ENCODE results near the gene HEATR5A. TPM values are rescaled to one million over a fixed set of nuclear protein-coding genes. Genes with fewer than 3 reads are reported as not detected.

The HEATR5A gene
- total and polyA plus RNA-seq, 2 of the 13 experiments (the other 11 are each of a cell fraction or from before 2014, with no cell fraction given), result 36.4 to 105 TPM

DNA sequence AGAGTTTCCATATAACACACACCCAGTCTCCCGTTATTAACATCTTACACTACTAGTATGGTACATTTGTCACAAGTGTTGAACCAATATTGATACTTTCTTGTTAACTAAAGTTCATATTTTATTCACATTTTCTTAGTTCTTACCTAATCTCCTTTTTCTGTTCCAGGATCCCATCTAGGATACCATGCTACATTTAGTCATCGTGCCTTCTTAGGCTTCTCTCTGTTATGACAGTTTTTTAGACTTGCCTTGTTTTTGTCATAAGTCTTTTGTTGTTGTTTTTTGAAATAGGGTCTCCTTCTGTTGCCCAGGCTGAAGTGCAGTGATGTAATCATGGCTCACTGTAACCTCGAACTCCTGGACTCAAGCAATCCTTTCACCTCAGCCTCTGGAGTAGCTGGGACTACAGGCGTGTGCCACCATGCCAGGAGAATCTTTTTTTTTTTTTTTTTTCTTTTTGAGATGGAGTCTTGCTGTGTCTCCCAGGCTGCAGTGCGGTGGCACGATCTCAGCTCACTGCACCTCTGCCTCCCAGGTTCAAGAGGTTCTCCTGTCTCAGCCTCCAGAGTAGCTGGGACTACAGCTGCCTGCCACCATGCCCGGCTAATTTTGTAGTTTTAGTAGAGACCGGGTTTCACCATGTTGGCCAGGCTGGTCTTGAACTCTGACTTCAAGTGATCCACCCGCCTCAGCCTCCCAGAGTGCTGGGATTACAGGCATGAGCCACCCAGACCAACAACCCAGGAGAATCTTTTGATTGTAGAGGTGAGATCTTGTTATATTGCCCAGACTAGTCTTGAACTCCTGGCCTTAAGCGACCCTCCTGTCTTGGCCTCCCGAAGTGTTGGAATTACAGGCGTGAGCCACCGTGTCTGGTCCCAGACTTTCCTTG is 153.7 kb downstream of the HEATR5A start:
- intact Hi-C loops (cut with micrococcal nuclease; ENCODE audit: unreplicated experiment) (loop anchor here (1.0 kb wide), 1 partner anchor 8 kb away; no protein-coding TSS in a partner anchor), in situ Hi-C loops (cut with HindIII; ENCODE audit: extremely low pct_ligation_motif_present, low pct_unique_long_range_greater_than_20kb) (no loop called here)
- Histone ChIP-seq H3K27ac (ENCODE audit: extremely low read length, insufficient read depth, low read length) (peak overlapping the region; percentile 89), H3K4me1 (ENCODE audit: insufficient read depth, low read length) (peaks cover 76% of the 10 kb centered on the region), H3K4me2 (ENCODE audit: low read depth, low read length) (peak overlapping the region; percentile 39; the same call in 1 of the 2 replicates), H3K4me3 (replicated peaks in 1 of 3; ENCODE audit: insufficient read depth in 1 of 3, low read depth in 2 of 3, low read length in 3 of 3) (peak overlapping the region in 1 of 3 experiments; percentile 0; a peak in 1 of 6 replicates), H2AFZ (ENCODE audit: low read length) (no peak overlapping the region), H3K36me3 (replicated peaks in 1 of 2; ENCODE audit: control insufficient read depth in 1 of 2, insufficient read depth in 2 of 2, low read length in 2 of 2) (no peaks in the 10 kb centered on the region), H3K27me3 (ENCODE audit: control insufficient read depth in 1 of 2, insufficient read depth in 2 of 2, low read length in 2 of 2) (no peaks in the 10 kb centered on the region), H4K20me1 (ENCODE audit: insufficient read depth, low read length) (no peaks in the 10 kb centered on the region), H3K9ac (ENCODE audit: insufficient read depth, low read depth, low read length) (peak overlapping the region; percentile 1; the same call in 1 of the 2 replicates), H3K79me2 (ENCODE audit: insufficient read depth, low read length) (no peaks in the 10 kb centered on the region), H3K9me3 (ENCODE audit: low read length) (peaks cover 8% of the 10 kb centered on the region)
- POLR2A ChIA-PET, result interaction anchor here (4.3 to 14.8 kb wide), 2 partner anchors 36 to 59 kb away, joined by 38 to 323 read pairs; partner anchors contain the start of gene HECTD1
- CTCF ChIA-PET (ENCODE audit: low intra/inter-chr PET ratio, low total read pairs), result no interaction called here
- DNase-seq (ENCODE audit: low spot score), result no peak
- no peak for ATAC-seq
- BruUV-seq (replicated peaks), result no TSS peak
- 92% methylated on average over 13 of the region's 13 CpGs for WGBS (ENCODE audit: low lambda C conversion rate)
- FAIRE-seq, result no peak
- TF ChIP-seq, protein P1, sequence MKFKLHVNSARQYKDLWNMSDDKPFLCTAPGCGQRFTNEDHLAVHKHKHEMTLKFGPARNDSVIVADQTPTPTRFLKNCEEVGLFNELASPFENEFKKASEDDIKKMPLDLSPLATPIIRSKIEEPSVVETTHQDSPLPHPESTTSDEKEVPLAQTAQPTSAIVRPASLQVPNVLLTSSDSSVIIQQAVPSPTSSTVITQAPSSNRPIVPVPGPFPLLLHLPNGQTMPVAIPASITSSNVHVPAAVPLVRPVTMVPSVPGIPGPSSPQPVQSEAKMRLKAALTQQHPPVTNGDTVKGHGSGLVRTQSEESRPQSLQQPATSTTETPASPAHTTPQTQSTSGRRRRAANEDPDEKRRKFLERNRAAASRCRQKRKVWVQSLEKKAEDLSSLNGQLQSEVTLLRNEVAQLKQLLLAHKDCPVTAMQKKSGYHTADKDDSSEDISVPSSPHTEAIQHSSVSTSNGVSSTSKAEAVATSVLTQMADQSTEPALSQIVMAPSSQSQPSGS (CRISPR knock-in tag; IDR thresholded peaks at IDR 0.05), result peak; percentile 30; the same call in 1 of the 2 replicates
- TF ChIP-seq ZNF350 (CRISPR knock-in tag; IDR thresholded peaks at IDR 0.05; ENCODE audit: borderline replicate concordance, low read depth) (peak; percentile 28; the same call in 1 of the 2 replicates), ZNF713 (CRISPR knock-in tag; IDR thresholded peaks at IDR 0.05) (no peak), FOXO1 (CRISPR knock-in tag; IDR thresholded peaks at IDR 0.05) (peak; percentile 6; the same call in 1 of the 2 replicates), RBM22 (optimal IDR thresholded peaks at IDR 0.05; ENCODE audit: low read length) (no peak), YEATS2 (CRISPR knock-in tag; IDR thresholded peaks at IDR 0.05; ENCODE audit: borderline replicate concordance) (0 out of 2 replicates have a peak, but pooled peaks have one; percentile 0), ZNF788 (CRISPR knock-in tag; IDR thresholded peaks at IDR 0.05; ENCODE audit: borderline replicate concordance) (peak; percentile 47; the same call in 1 of the 2 replicates), ZNF781 (CRISPR knock-in tag; IDR thresholded peaks at IDR 0.05; ENCODE audit: borderline replicate concordance, not compliant biosample characterization) (peak; percentile 9), PITX1 (CRISPR knock-in tag; IDR thresholded peaks at IDR 0.05) (peak; percentile 34; the same call in 1 of the 2 replicates)
- TF ChIP-seq, protein P2, sequence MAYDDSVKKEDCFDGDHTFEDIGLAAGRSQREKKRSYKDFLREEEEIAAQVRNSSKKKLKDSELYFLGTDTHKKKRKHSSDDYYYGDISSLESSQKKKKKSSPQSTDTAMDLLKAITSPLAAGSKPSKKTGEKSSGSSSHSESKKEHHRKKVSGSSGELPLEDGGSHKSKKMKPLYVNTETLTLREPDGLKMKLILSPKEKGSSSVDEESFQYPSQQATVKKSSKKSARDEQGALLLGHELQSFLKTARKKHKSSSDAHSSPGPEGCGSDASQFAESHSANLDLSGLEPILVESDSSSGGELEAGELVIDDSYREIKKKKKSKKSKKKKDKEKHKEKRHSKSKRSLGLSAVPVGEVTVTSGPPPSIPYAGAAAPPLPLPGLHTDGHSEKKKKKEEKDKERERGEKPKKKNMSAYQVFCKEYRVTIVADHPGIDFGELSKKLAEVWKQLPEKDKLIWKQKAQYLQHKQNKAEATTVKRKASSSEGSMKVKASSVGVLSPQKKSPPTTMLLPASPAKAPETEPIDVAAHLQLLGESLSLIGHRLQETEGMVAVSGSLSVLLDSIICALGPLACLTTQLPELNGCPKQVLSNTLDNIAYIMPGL (CRISPR knock-in tag; IDR thresholded peaks at IDR 0.05; ENCODE audit: borderline replicate concordance in 1 of 2, low read depth in 1 of 2), result peak in 1 of 2 experiments; percentile 7; a peak in 1 of 4 replicates
- TF ChIP-seq, protein P3, sequence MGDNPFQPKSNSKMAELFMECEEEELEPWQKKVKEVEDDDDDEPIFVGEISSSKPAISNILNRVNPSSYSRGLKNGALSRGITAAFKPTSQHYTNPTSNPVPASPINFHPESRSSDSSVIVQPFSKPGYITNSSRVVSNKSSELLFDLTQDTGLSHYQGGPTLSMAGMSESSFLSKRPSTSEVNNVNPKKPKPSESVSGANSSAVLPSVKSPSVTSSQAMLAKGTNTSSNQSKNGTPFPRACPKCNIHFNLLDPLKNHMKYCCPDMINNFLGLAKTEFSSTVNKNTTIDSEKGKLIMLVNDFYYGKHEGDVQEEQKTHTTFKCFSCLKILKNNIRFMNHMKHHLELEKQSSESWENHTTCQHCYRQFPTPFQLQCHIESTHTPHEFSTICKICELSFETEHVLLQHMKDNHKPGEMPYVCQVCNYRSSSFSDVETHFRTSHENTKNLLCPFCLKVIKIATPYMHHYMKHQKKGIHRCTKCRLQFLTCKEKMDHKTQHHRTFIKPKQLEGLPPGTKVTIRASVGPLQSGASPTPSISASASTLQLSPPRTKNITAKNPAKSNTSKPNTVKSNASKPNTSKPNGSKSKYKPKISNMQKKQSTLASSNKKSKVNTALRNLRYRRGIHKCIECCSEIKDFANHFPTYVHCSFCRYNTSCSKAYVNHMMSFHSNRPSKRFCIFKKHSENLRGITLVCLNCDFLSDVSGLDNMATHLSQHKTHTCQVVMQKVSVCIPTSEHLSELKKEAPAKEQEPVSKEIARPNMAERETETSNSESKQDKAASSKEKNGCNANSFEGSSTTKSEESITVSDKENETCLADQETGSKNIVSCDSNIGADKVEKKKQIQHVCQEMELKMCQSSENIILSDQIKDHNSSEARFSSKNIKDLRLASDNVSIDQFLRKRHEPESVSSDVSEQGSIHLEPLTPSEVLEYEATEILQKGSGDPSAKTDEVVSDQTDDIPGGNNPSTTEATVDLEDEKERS (CRISPR knock-in tag; IDR thresholded peaks at IDR 0.05), result peak; percentile 32; the same call in 1 of the 2 replicates
